ENCODE data around the gene A3GALT2.

The A3GALT2 gene

DNA sequence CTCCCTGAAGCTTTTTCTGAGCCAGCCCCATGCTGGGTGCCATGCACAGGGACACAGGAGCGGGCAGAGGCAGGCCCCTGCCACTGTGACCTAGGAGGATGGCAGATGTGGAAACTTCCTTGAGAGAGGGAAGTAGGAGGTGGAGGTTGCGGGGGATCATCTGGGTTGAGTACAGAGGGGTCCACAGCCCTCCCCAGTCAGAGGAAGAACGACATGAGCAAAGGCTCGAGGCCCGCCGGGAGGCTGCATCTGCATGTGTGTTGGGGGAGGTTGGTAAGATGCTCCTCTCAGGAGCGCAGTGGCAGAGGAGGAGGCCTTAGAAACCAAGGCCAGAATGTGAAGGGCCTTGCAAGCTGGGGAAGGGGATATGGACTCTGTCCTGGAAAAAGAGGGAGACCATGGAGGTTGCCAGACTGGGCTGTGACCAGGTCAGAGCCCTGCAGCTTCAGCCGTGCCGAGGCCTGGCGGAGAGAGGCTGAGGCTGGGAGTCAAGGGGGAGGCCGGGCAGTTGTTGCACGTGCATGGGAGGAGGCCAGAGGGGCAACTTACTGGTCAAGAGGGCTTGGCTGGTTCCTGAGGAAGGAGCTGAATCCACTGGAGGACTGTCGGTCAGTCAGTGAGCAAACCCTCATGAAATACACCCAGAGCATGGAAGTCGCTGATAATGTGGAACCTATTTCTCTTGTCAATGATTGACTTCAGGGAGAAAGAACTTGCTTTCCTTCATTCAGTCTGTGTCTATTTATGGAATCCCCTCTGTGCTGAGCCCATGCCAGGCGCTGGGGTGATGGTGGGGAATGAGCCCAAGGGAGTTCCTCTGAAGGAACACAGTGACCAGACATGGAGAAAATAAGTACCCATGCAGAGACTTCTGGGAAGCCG lies 31.7 kb downstream of the A3GALT2 start:
- Histone ChIP-seq H3K4me3 (no peak overlapping the region), H3K27ac (no peak overlapping the region), H3K9me3 (peaks cover 15% of the 10 kb centered on the region), H4K20me1 (peaks cover 38% of the 10 kb centered on the region), H3K4me1 (no peaks in the 10 kb centered on the region), H3K9ac (no peak overlapping the region), H3K27me3 (no peaks in the 10 kb centered on the region), H3K4me2 (no peak overlapping the region), H3K36me3 (peaks cover 77% of the 10 kb centered on the region)
- no peak for TF ChIP-seq Cebpa-rat (IDR thresholded peaks at IDR 0.05)

DNA sequence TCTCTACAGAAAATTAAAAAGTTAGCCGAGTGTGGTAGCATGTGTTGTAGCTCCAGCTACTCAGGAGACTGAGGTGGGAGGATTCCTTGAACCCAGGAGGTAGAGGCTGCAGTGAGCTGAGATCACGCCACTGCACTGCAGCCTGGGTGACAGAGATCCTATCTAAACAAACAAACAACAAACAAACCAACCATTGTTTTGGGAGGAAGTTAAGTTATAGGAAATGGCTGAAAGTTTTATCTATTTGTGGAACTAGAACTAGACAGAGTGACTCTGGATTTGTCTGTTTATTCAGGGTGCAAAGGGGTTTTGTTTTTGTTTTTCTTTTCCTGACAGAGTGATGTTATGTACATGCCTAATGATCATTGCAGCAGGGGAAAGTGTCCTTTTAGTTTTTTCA lies 33.6 kb downstream of the A3GALT2 start:
- Histone ChIP-seq H3K4me1 (no peaks in the 10 kb centered on the region), H3K27ac (no peak overlapping the region), H3K36me3 (peaks cover 77% of the 10 kb centered on the region), H3K9ac (no peak overlapping the region), H3K9me3 (peaks cover 15% of the 10 kb centered on the region), H3K27me3 (no peaks in the 10 kb centered on the region), H3K4me3 (no peak overlapping the region), H3K4me2 (no peak overlapping the region), H4K20me1 (peaks cover 29% of the 10 kb centered on the region)
- TF ChIP-seq Cebpa-rat (IDR thresholded peaks at IDR 0.05), result no peak

- peaks cover 15% of the 10 kb centered on the region for H3K9me3 ChIP-seq
- peaks cover 83% of the 10 kb centered on the region for H3K36me3 ChIP-seq
- no peak overlapping the region for H3K9ac ChIP-seq
- TF ChIP-seq Cebpa-rat (IDR thresholded peaks at IDR 0.05), result no peak
- H3K27ac ChIP-seq, result no peak overlapping the region
- H4K20me1 ChIP-seq, result peaks cover 31% of the 10 kb centered on the region; the same call in 1 of the 2 replicates
- H3K4me1 ChIP-seq, result no peaks in the 10 kb centered on the region
- no peak overlapping the region for H3K4me2 ChIP-seq
- H3K27me3 ChIP-seq, result no peaks in the 10 kb centered on the region
- no peak overlapping the region for H3K4me3 ChIP-seq
Observed at GRCh38 chr1:33286451-33287185, 34.3 kb downstream of the A3GALT2 start.

DNA sequence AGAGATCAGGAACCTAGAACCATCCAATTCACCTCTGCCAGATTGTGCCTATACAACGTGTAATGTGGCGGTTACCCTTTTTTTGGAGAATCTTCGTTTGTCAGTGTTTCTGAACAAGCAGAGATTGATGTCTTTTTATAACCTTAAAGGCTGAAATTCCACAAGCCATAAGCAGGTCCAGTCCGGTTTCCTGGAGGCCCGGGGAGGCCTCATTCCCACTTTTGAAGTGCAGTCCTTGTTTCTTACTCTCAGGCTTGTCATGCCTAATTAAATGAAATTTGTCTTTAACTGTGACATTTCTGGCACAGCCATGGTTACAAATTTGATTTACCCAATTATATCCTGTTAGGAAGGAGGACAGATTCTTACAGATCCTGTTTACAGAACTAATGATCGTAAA lies 36.8 kb downstream of the A3GALT2 start:
- Histone ChIP-seq H3K4me2 (no peak overlapping the region), H3K4me1 (no peaks in the 10 kb centered on the region), H3K36me3 (peaks cover 97% of the 10 kb centered on the region), H3K27ac (no peak overlapping the region), H3K9me3 (peaks cover 4% of the 10 kb centered on the region), H3K27me3 (no peaks in the 10 kb centered on the region), H3K9ac (no peak overlapping the region), H3K4me3 (no peak overlapping the region), H4K20me1 (peaks cover 25% of the 10 kb centered on the region; the same call in 1 of the 2 replicates)
- no peak for TF ChIP-seq Cebpa-rat (IDR thresholded peaks at IDR 0.05)

- H3K4me1 ChIP-seq, result peaks cover 4% of the 10 kb centered on the region; the same call in 1 of the 2 replicates
- H3K27ac ChIP-seq, result no peak overlapping the region
- no peak overlapping the region for H3K9ac ChIP-seq
- H3K9me3 ChIP-seq, result no peaks in the 10 kb centered on the region
- TF ChIP-seq Cebpa-rat (IDR thresholded peaks at IDR 0.05), result no peak
- peaks cover 28% of the 10 kb centered on the region for H4K20me1 ChIP-seq
- no peaks in the 10 kb centered on the region for H3K27me3 ChIP-seq
- no peak overlapping the region for H3K4me3 ChIP-seq
- peaks cover 95% of the 10 kb centered on the region for H3K36me3 ChIP-seq
- no peak overlapping the region for H3K4me2 ChIP-seq
Observed at GRCh38 chr1:33282791-33283190, 38.1 kb downstream of the A3GALT2 start.

- no peaks in the 10 kb centered on the region for H3K27me3 ChIP-seq
- no peak for TF ChIP-seq Cebpa-rat (IDR thresholded peaks at IDR 0.05)
- no peak overlapping the region for H3K9ac ChIP-seq
- peaks cover 38% of the 10 kb centered on the region for H4K20me1 ChIP-seq
- H3K4me1 ChIP-seq, result peaks cover 9% of the 10 kb centered on the region; the same call in 1 of the 2 replicates
- H3K4me3 ChIP-seq, result no peak overlapping the region
- H3K9me3 ChIP-seq, result no peaks in the 10 kb centered on the region
- no peak overlapping the region for H3K27ac ChIP-seq
- no peak overlapping the region for H3K4me2 ChIP-seq
- H3K36me3 ChIP-seq, result peaks cover 95% of the 10 kb centered on the region
Observed at GRCh38 chr1:33281554-33282303, 39.2 kb downstream of the A3GALT2 start.

GRCh38 chr1:33280091-33280661 lies 40.7 kb downstream of the A3GALT2 start:
- Histone ChIP-seq H3K36me3 (peaks cover 95% of the 10 kb centered on the region), H3K4me2 (no peak overlapping the region), H3K4me1 (peaks cover 9% of the 10 kb centered on the region; the same call in 1 of the 2 replicates), H3K27ac (no peak overlapping the region), H3K4me3 (no peak overlapping the region), H4K20me1 (peaks cover 50% of the 10 kb centered on the region), H3K9me3 (no peaks in the 10 kb centered on the region), H3K27me3 (no peaks in the 10 kb centered on the region), H3K9ac (no peak overlapping the region)
- TF ChIP-seq Cebpa-rat (IDR thresholded peaks at IDR 0.05), result no peak

GRCh38 chr1:33277488-33278084 lies 43.3 kb downstream of the A3GALT2 start:
- no peaks in the 10 kb centered on the region for H3K27me3 ChIP-seq
- H3K27ac ChIP-seq, result no peak overlapping the region
- H3K9ac ChIP-seq, result no peak overlapping the region
- no peaks in the 10 kb centered on the region for H3K9me3 ChIP-seq
- H3K4me1 ChIP-seq, result peaks cover 26% of the 10 kb centered on the region
- H3K4me2 ChIP-seq, result no peak overlapping the region
- H3K4me3 ChIP-seq, result no peak overlapping the region
- peaks cover 60% of the 10 kb centered on the region for H4K20me1 ChIP-seq
- H3K36me3 ChIP-seq, result peaks cover 97% of the 10 kb centered on the region
- TF ChIP-seq Cebpa-rat (IDR thresholded peaks at IDR 0.05), result no peak

Measured in BLaER1 (cell line).